ENCODE measurements around the gene ADAM30.

The ADAM30 gene

DNA sequence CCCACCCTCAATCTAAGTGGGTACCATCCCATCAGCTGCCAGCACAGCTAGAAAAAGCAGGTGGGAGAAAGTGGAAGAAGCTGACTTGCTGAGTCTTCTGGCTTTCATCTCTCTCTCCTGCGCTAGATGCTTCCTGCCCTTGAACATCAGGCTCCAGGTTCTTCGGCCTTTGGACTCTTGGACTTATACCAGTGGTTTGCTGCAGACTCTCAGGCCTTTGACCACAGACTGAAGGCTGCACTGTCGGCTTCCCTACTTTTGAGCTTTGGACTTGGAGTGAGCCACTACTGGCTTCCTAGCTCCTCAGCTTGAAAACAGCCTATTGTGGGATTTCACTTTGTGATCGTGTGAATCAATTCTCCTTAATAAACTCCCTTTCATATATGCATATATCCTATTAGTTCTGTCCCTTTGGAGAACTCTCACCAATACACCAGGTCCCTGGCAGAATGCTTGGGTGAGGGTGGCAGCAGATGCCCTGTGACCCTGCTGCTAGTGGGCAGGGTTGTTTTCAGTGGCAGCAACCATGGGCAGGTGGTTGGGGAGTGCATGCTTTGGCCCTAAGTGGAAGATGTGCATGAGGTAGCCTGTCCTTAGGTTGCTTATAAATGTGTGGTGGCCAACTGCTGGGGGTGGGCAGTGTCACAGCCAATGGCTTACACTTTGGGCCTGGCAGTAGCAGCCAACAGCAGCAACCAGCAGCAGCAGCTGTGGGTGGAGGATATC, 10.8 kb upstream of the ADAM30 start:
- DNase-seq, result no peak

GRCh38 chr1:119903443-119903835, 7.1 kb upstream of the ADAM30 start:
- DNase-seq, result no peak

GRCh38 chr1:119902775-119903442, 6.6 kb upstream of the ADAM30 start:
- DNase-seq, result no peak

DNA sequence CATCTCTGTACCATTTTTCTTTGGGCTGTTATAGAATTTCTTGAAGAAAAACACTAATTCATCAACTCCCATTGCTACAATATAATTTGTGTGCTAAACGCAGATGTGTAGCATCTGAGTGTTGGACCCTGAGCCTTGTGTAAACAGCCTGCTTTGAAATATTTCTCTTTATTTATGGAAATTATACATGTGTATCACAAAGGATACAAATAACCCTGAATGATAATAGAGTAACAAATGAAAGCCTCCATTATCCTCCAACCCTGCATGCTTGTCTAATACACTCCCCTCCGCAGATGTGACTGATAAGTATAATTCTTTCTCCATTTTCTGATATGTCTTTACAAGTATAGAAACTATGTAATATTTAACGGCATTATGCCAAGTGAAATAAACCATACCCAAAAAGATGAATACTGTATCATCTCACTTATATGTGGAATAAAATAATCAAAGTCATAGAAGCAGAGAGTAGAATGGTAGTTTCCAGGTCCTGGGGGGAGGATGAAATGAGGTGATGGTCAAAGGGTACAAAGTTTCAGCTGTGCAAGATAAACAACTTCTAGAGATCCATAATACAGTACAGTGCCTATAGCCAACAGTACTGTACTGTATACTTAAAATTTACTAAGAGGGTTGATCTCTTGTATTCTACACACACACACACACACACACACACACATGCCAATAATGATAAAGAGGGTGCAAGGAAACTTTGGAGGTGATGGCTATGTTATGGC, 2.8 kb upstream of the ADAM30 start:
- no peak for DNase-seq

- DNase-seq, result no peak
Observed at GRCh38 chr1:119898530-119898929, 2.2 kb upstream of the ADAM30 start.

- no peak for DNase-seq
Observed at GRCh38 chr1:119895102-119895501, 1.2 kb downstream of the ADAM30 start.

GRCh38 chr1:119893827-119894700, 2.3 kb downstream of the ADAM30 start:
- no peak for DNase-seq

GRCh38 chr1:119893238-119893791, 3.0 kb downstream of the ADAM30 start:
- no peak for DNase-seq

GRCh38 chr1:119891386-119891785, 4.9 kb downstream of the ADAM30 start:
- DNase-seq, result no peak

DNA sequence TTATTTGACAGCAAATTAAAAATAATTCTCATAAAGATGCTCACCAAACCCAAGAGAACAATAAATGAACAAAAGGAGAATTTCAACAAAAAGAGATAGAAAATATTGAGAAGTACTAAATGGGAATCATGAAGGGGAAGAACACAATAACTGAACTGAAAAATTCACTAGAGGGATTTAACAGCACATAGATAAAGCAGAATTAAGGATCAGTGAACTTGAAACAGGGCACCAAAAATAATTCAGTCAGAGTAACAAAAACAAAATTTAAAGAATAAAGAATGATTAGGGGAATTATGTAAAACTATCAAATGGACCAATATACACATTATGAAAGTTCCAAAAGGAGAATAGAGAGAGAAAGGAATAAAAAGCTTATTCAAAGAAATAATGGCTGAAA, 7.8 kb downstream of the ADAM30 start:
- DNase-seq, result no peak

DNA sequence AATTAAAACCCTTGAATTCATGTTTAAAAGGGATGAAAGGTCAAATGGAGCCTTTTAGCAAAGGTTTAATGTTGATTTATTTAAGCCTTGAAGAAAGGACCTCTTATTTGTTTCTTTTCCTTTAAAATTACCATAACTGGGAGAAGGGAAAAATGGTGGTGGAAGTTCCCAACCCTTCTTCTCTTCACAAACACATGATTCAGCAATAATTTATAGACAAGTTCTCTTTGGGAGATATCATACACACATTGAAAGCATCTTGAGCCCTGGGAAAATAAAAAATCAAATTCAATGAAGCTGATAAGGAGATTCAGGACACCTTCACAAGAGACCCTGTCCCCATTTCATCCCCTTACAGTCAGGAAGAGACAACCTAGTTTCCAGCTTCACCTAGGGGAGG, 8.9 kb downstream of the ADAM30 start:
- DNase-seq, result no peak

DNA sequence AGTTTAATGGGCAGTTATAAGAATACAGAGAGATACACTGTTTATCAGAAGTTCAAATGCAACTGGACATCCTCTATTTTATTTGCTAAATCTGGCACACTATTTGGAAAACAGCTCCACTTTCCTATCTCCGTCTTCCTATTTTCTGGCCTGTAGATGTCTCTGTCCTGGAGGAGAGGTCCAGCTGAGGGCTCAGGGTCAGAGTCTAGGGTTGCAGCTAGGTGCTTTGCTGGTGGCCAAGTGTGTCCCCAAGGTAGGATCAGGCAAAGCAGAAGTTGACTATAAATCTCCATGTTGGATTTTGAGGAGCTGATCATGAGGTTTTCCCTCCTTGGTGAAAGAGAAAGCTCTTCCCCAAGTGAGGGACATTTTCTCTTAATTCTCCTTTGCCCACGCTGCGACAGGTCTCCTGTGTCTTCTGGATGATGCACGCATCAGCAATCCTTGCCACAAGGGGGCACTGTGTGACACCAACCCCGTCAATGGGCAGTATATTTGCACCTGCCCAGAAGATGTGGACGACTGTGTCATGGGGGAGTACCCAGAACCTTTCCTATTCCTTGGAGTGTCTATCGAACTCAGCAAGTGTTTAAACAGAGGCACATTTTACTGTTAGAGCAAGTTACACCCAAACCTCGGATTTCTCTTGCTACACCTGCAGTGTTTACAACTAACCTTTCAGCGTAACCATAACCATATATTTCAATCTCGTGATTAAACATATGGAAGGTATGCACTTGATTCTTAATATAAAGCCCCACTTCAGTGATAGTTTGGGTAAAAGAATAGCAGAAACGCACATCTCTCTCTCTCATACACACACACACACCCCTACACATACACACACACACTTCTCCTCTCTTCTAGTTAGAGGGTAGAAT, 10.2 kb downstream of the ADAM30 start:
- DNase-seq, result peak; percentile 14

- DNase-seq, result no peak
Observed at GRCh38 chr1:119884711-119885110, 11.6 kb downstream of the ADAM30 start.

DNA sequence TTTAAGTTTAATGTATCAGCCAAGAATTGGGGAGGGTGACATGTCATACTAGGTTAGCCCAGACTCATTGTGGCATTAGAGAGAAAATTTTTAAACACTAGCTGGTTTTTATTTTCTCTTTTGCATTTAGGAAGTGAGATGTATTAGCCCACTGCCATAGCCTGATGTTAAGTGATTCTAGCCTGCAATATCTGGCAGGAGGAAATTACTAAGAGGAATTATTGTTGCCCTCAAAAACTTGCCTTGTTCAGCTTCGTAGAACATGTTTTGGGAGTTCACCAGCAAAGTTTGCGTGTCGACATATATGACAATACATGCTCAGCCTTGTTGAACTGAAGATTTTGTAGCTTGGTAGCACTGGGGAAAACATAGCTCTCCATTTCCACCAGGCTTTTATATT, 12.5 kb downstream of the ADAM30 start:
- no peak for DNase-seq

DNA sequence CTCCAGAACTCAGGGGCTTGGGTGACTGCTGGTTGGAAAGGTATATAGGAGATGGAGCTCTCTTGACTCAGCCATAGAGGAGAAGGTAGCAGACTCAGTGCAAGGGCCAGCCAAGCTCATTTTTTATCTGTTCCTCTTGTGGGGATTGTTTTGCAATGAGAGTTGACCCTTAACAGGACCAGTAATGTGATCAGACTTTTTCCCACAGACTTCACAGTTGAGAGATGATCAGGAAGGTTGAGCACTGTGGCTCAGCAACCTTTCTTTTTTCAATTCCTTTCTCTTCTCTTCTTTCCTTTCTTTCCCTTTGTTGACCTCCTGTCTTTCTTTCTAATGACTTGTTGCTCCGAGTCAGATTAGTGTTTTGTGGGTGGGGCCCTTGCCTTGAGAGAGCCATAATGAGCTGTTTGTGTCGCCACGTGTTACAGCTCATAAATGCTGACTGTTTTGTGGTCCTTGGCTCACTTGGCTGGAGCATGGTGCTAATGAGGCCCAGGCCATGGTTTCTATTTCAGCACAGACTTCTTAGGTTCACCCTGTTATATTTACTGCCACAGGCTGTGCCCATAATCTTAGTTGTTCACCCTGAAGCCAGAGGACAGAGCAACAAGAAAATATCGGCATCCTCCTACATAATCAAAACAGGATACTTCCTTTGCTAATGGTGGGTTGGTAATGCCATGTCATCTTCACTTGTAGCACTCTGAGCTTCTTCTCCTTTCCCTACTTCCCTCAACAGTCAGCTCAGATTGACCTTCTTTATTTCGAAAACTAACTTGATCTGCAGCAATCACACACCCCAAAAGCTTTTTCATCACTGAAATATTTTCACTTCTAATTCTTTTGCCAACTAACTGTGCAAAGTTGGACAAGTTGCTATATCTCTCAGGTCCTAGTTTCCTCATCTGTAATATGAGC, 13.9 kb downstream of the ADAM30 start:
- no peak for DNase-seq

DNA sequence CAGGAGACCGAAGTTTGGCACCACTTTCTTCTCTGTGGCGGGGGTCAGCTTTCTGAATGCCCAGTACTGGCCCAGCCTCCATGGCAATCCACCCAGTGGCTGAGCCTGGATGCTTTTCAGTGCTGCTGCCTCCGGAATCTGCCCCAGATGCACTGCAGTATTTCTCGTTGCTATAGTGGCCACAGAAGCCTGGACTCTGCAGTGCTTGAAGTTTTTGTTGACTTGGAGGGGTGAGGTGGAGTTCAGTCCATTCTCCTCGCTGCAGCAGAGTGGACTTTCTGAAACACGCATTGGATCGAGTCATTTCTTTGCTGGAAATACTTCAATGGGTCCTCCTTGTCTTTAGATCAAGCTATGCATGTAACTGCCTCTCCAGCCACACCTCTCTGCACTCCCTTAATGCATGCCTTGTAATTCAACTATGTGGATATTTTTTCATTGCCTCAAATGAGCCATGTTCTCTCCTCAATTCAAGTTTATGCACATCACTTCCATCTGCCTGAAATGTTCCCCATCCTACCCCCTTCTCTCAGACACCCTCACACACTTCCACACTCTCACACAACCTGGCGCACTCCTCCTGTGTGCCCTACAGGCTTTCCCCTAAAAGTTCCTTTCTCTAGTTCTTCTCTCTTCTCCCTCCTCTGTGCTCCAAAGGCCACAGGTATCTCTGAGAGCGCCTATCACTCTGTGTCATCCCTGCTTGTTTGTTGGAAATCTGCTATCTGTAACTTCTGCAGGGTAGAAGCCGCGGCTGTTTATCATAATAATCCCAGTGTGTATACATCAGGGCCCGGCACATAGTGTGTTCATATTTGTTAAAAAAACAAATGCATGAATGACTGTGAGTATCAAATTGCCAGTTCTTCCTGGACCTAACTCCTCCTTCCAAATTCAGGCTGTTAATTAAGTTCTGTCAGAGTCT, 16.5 kb downstream of the ADAM30 start:
- DNase-seq, result no peak

DNA sequence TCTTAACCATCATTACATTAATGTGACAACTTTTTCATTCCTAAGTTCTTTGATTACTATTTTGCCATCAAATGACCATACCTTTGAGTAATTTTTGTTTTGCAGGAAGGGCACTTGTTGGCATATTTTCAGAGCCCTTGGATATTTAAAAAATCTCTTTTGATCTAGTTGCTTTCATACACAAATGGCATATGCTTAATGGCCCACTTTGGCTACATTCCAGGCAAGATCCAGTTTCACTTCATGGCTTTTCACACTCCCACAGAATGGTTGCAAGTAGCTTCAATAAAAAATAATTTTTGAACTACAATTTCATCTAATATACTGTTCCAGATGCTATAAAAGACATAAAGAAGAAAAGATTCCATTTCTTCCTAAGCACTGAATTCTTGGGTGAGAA, 18.1 kb downstream of the ADAM30 start:
- no peak for DNase-seq

- no peak for DNase-seq
Observed at GRCh38 chr1:119874186-119874585, 22.1 kb downstream of the ADAM30 start.
